ENCODE results near the gene TMC8.

Gene TMC8

GRCh38 chr17:78143214-78144146 lies 12.9 kb downstream of the TMC8 start:
- in situ Hi-C loops (cut with MboI; ENCODE audit: low sequenced_read_pairs, unreplicated experiment), result no loop called here
- TF ChIP-seq CTCF (IDR thresholded peaks at IDR 0.05; ENCODE audit: borderline replicate concordance, control extremely low read depth, extremely low read depth, insufficient read depth, missing control alignments), result no peak
- DNase-seq (ENCODE audit: low spot score), result no peak

GRCh38 chr17:78144147-78144719 lies 13.7 kb downstream of the TMC8 start:
- DNase-seq (ENCODE audit: low spot score), result no peak
- TF ChIP-seq CTCF (IDR thresholded peaks at IDR 0.05; ENCODE audit: borderline replicate concordance, control extremely low read depth, extremely low read depth, insufficient read depth, missing control alignments), result no peak
- in situ Hi-C loops (cut with MboI; ENCODE audit: low sequenced_read_pairs, unreplicated experiment), result no loop called here

- no peak for TF ChIP-seq CTCF (IDR thresholded peaks at IDR 0.05; ENCODE audit: borderline replicate concordance, control extremely low read depth, extremely low read depth, insufficient read depth, missing control alignments)
- in situ Hi-C loops (cut with MboI; ENCODE audit: low sequenced_read_pairs, unreplicated experiment), result no loop called here
- no peak for DNase-seq (ENCODE audit: low spot score)
These were observed 14.4 kb downstream of the TMC8 start for GRCh38 chr17:78144736-78145641.

- in situ Hi-C loops (cut with MboI; ENCODE audit: low sequenced_read_pairs, unreplicated experiment), result no loop called here
- DNase-seq (ENCODE audit: low spot score), result no peak
- no peak for TF ChIP-seq CTCF (IDR thresholded peaks at IDR 0.05; ENCODE audit: borderline replicate concordance, control extremely low read depth, extremely low read depth, insufficient read depth, missing control alignments)
These were observed 15.9 kb downstream of the TMC8 start for GRCh38 chr17:78146471-78146869.

- in situ Hi-C loops (cut with MboI; ENCODE audit: low sequenced_read_pairs, unreplicated experiment), result no loop called here
- no peak for TF ChIP-seq CTCF (IDR thresholded peaks at IDR 0.05; ENCODE audit: borderline replicate concordance, control extremely low read depth, extremely low read depth, insufficient read depth, missing control alignments)
- DNase-seq (ENCODE audit: low spot score), result no peak
These were observed 16.3 kb downstream of the TMC8 start for GRCh38 chr17:78146881-78147280.

GRCh38 chr17:78147315-78147998 lies 16.9 kb downstream of the TMC8 start:
- no peak for TF ChIP-seq CTCF (IDR thresholded peaks at IDR 0.05; ENCODE audit: borderline replicate concordance, control extremely low read depth, extremely low read depth, insufficient read depth, missing control alignments)
- in situ Hi-C loops (cut with MboI; ENCODE audit: low sequenced_read_pairs, unreplicated experiment), result no loop called here
- DNase-seq (ENCODE audit: low spot score), result peak; percentile 68

All from GM13976 (cell line).